H9 (cell line): Measurements from ENCODE around the gene CEP68. TPM values are rescaled to one million over a fixed set of nuclear protein-coding genes. Genes with fewer than 3 reads are reported as not detected.

ENCODE experiments used
- DNase-seq: peaks from one replicate; pipeline ENCODE4 v3.0.0-alpha.2; 2017
- H2AFZ ChIP-seq: one replicate; pipeline ENCODE4 v1.6.1; 2013; ENCODE audit warnings: mild to moderate bottlenecking, low read length, control low read depth, moderate library complexity
- H2AK5ac ChIP-seq: 2 replicates; pipeline ENCODE4 v1.6.1; 2013; ENCODE audit warnings: low read length, control low read depth, mixed read lengths; ENCODE audit not compliant: insufficient read length
- H2BK120ac ChIP-seq: one replicate; pipeline ENCODE4 v1.6.1; 2013; ENCODE audit warnings: low read depth, mild to moderate bottlenecking, low read length, control low read depth, inconsistent platforms; ENCODE audit not compliant: poor library complexity, severe bottlenecking
- H2BK12ac ChIP-seq: 2 replicates; pipeline ENCODE4 v1.6.1; 2013; ENCODE audit warnings: low read length, control low read depth, mixed read lengths, low read depth; ENCODE audit not compliant: insufficient read length
- H2BK15ac ChIP-seq: 2 replicates; pipeline ENCODE4 v1.6.1; 2013; ENCODE audit warnings: low read depth, low read length, control low read depth
- H2BK20ac ChIP-seq: one replicate; pipeline ENCODE4 v1.6.1; 2013; ENCODE audit warnings: low read depth, mild to moderate bottlenecking, low read length, control low read depth, inconsistent platforms; ENCODE audit not compliant: poor library complexity, severe bottlenecking
- H2BK5ac ChIP-seq: 2 replicates; pipeline ENCODE4 v1.6.1; 2013; ENCODE audit warnings: low read length, control low read depth, mixed read lengths; ENCODE audit not compliant: insufficient read length
- H3K14ac ChIP-seq: 2 replicates; pipeline ENCODE4 v1.6.1; 2013; ENCODE audit warnings: low read length, control low read depth; ENCODE audit not compliant: insufficient read depth
- H3K18ac ChIP-seq: 2 replicates; pipeline ENCODE4 v1.6.1; 2013; ENCODE audit warnings: low read depth, mild to moderate bottlenecking, mixed read lengths, low read length, control low read depth; ENCODE audit not compliant: insufficient read length
- H3K23ac ChIP-seq: 2 replicates; pipeline ENCODE4 v1.6.1; 2013; ENCODE audit warnings: low read length, control low read depth, mixed read lengths, low read depth; ENCODE audit not compliant: insufficient read length
- H3K23me2 ChIP-seq: 2 replicates; pipeline ENCODE4 v1.6.1; 2013; ENCODE audit warnings: low read depth, mild to moderate bottlenecking, mixed read lengths, low read length, control low read depth; ENCODE audit not compliant: insufficient read length, poor library complexity, severe bottlenecking
- H3K27ac ChIP-seq: 2 replicates; pipeline ENCODE4 v1.5.1; 2013; ENCODE audit warnings: low read length, control low read depth, mixed read lengths, low read depth; ENCODE audit not compliant: insufficient read length
- H3K27me3 ChIP-seq: 2 replicates; pipeline ENCODE4 v1.6.1; 2013; ENCODE audit warnings: low read length, control low read depth, inconsistent platforms; ENCODE audit not compliant: insufficient read depth
- H3K4ac ChIP-seq: 2 replicates; pipeline ENCODE4 v1.6.1; 2013; ENCODE audit warnings: low read depth, mild to moderate bottlenecking, control low read depth, inconsistent platforms, low read length, moderate library complexity
- H3K4me1 ChIP-seq: 2 replicates; pipeline ENCODE4 v1.6.1; 2013; ENCODE audit warnings: low read length, control low read depth, inconsistent platforms; ENCODE audit not compliant: insufficient read depth
- H3K4me2 ChIP-seq: 2 replicates; pipeline ENCODE4 v1.6.1; 2013; ENCODE audit warnings: low read length, control low read depth, mixed read lengths; ENCODE audit not compliant: insufficient read length, insufficient read depth
- H3K56ac ChIP-seq: 2 replicates; pipeline ENCODE4 v1.6.1; 2013; ENCODE audit warnings: low read depth, mild to moderate bottlenecking, mixed read lengths, low read length, control low read depth; ENCODE audit not compliant: insufficient read length
- H3K79me1 ChIP-seq: 2 replicates; pipeline ENCODE4 v1.6.1; 2013; ENCODE audit warnings: low read depth, mild to moderate bottlenecking, moderate library complexity, low read length, control low read depth, inconsistent platforms; ENCODE audit not compliant: insufficient read depth, poor library complexity, severe bottlenecking
- H3K79me2 ChIP-seq: 2 replicates; pipeline ENCODE4 v1.6.1; 2013; ENCODE audit warnings: low read length, control low read depth, inconsistent platforms; ENCODE audit not compliant: insufficient read depth
- H3K9ac ChIP-seq: 2 replicates; pipeline ENCODE4 v1.6.1; 2013; ENCODE audit warnings: low read length, control low read depth, mixed read lengths; ENCODE audit not compliant: insufficient read length; ENCODE audit errors: extremely low read depth
- H3K9me3 ChIP-seq: one replicate; pipeline ENCODE4 v1.6.1; 2013; ENCODE audit warnings: low read depth, low read length, inconsistent platforms; ENCODE audit not compliant: control insufficient read depth
- H3T11ph ChIP-seq: one replicate; pipeline ENCODE4 v1.6.1; 2013; ENCODE audit warnings: mild to moderate bottlenecking, low read length, control low read depth, inconsistent platforms
- H4K20me1 ChIP-seq: one replicate; pipeline ENCODE4 v1.6.1; 2013; ENCODE audit not compliant: control insufficient read depth, insufficient read length, insufficient read depth
- H4K5ac ChIP-seq: 2 replicates; pipeline ENCODE4 v1.6.1; 2013; ENCODE audit warnings: low read depth, mild to moderate bottlenecking, mixed read lengths, low read length, control low read depth; ENCODE audit not compliant: insufficient read length
- H4K8ac ChIP-seq: replicated peaks from 2 replicates; pipeline ENCODE4 v1.6.1; 2013; ENCODE audit warnings: low read length, control low read depth, mixed read lengths, low read depth; ENCODE audit not compliant: insufficient read length
- H4K91ac ChIP-seq: 2 replicates; pipeline ENCODE4 v1.6.1; 2013; ENCODE audit warnings: low read depth, mild to moderate bottlenecking, moderate library complexity, mixed read lengths, low read length, control low read depth; ENCODE audit not compliant: insufficient read length
- H3K27ac Mint-ChIP-seq, 3 experiments: 2 replicates in 2 of 3; 3 replicates in 1 of 3; pipeline ENCODE4 v1.8.0; 2020 to 2021; ENCODE audit warnings: mixed read lengths in 3 of 3, mild to moderate bottlenecking in 1 of 3, moderate library complexity in 1 of 3
- H3K27me3 Mint-ChIP-seq: 2 replicates; pipeline ENCODE4 v1.8.0; 2021; ENCODE audit warnings: low read depth, mild to moderate bottlenecking, moderate library complexity, mixed read lengths
- H3K36me3 Mint-ChIP-seq, 3 experiments: 2 replicates in 2 of 3; 3 replicates in 1 of 3; pipeline ENCODE4 v1.8.0; 2020 to 2021; ENCODE audit warnings: low read depth in 3 of 3, mixed read lengths in 3 of 3; ENCODE audit not compliant: insufficient read depth in 1 of 3
- H3K4me1 Mint-ChIP-seq, 2 experiments: 2 replicates each; pipeline ENCODE4 v1.8.0; 2020; ENCODE audit warnings: mixed read lengths in 2 of 2
- H3K4me3 Mint-ChIP-seq, 2 experiments: 2 replicates in 1 of 2; 3 replicates in 1 of 2; pipeline ENCODE4 v1.8.0; 2020 to 2021; ENCODE audit warnings: mild to moderate bottlenecking in 2 of 2, mixed read lengths in 2 of 2, moderate library complexity in 1 of 2
- H3K9me3 Mint-ChIP-seq, 2 experiments: 2 replicates in 1 of 2; 3 replicates in 1 of 2; pipeline ENCODE4 v1.8.0; 2020; ENCODE audit warnings: mild to moderate bottlenecking in 2 of 2, mixed read lengths in 2 of 2, moderate library complexity in 1 of 2
- CTCF ChIP-seq: fragments of 200-600 bp; sonication (generic); conservative IDR thresholded peaks from 3 replicates; pipeline ENCODE4 v1.8.0; 2021; ENCODE audit warnings: antibody characterized with exemption, mild to moderate bottlenecking
- WGBS: extraction: QIAGEN DNeasy Blood & Tissue Kit; methylation state at CpG from one replicate; pipeline ENCODE4 v1.1.7; 2013; ENCODE audit warnings: missing lambda C conversion rate, low lambda C conversion rate, mixed read lengths; ENCODE audit not compliant: insufficient read length; ENCODE audit errors: extremely low coverage; 5-methylcytosine and 5-hydroxymethylcytosine counted together
- total RNA-seq: library from RNA; stranded (reverse); gene quantifications from 2 replicates; pipeline ENCODE4 v1.2.1, GENCODE V29; 2021

CEP68 gene
- total RNA-seq, 1 experiment from 2014 or later, result 20.2 TPM

- no peak for TF ChIP-seq CTCF
- Histone ChIP-seq H3T11ph (no peak overlapping the region), H3K27me3 (no peaks in the 10 kb centered on the region), H3K4me1 (peaks cover 8% of the 10 kb centered on the region), H3K9ac (peak overlapping the region; percentile 16), H4K5ac (no peak overlapping the region), H3K18ac (no peak overlapping the region), H2BK12ac (no peak overlapping the region), H3K4ac (no peak overlapping the region), H3K79me2 (no peaks in the 10 kb centered on the region), H3K23ac (no peak overlapping the region), H2BK20ac (no peak overlapping the region), H3K79me1 (no peaks in the 10 kb centered on the region), H4K91ac (no peak overlapping the region), H2AFZ (no peak overlapping the region), H2BK15ac (no peak overlapping the region), H3K14ac (no peak overlapping the region), H2BK5ac (no peak overlapping the region), H4K8ac (no peak overlapping the region), H3K23me2 (no peaks in the 10 kb centered on the region), H3K9me3 (no peaks in the 10 kb centered on the region), H2BK120ac (no peak overlapping the region), H4K20me1 (no peaks in the 10 kb centered on the region), H3K4me2 (peak overlapping the region; percentile 23), H2AK5ac (no peak overlapping the region), H3K56ac (no peak overlapping the region), H3K27ac (no peak overlapping the region)
- peak overlapping the region in 1 of 2 experiments; percentile 11; a peak in 2 of 5 replicates for H3K4me3 Mint-ChIP-seq
- H3K36me3 Mint-ChIP-seq, result peaks cover 0 to 5% (median 0%) of the 10 kb centered on the region in 3 experiments; a peak in 1 of 7 replicates
- no peak for DNase-seq
- no CpG with 5 or more reads among the region's 11 CpGs for WGBS
- no peak overlapping the region for H3K27ac Mint-ChIP-seq
- H3K9me3 Mint-ChIP-seq, result no peaks in the 10 kb centered on the region
- H3K4me1 Mint-ChIP-seq, result peaks cover 26 to 27% of the 10 kb centered on the region in 2 experiments
- peaks cover 2% of the 10 kb centered on the region; the same call in 1 of the 2 replicates for H3K27me3 Mint-ChIP-seq
These were observed 25.5 kb upstream of the CEP68 start for GRCh38 chr2:65030476-65031332.
